Esophagus muscularis mucosa (tissue), 4 donors: Measurements from ENCODE around the gene SKIC8. TPM values are rescaled to one million over a fixed set of nuclear protein-coding genes. Genes with fewer than 3 reads are reported as not detected.
"Not testable (repeated sequence)": the region's sequence is repeated elsewhere in the genome, so short reads cannot be mapped to it uniquely, and the experiment has no call there.

Source experiments
- DNase-seq: peaks from one replicate; pipeline ENCODE4 v3.0.0-alpha.2; 2017; ENCODE audit errors: extremely low spot score
- H3K27ac ChIP-seq, 4 donors: fragments of 200-600 bp; sonication (generic); replicated peaks in 1 of 4; 1 replicate in 3 of 4; 2 replicates in 1 of 4; pipeline ENCODE4 v1.5.1; 2016 to 2019; ENCODE audit warnings: mild to moderate bottlenecking in 1 of 4
- H3K27me3 ChIP-seq, 4 donors: fragments of 200-600 bp; sonication (generic); one replicate each; pipeline versions ENCODE4 v1.5.1 to v1.6.0; 2016 to 2019
- H3K36me3 ChIP-seq, 4 donors: fragments of 200-600 bp; sonication (generic); one replicate each; pipeline ENCODE4 v1.5.1; 2016 to 2019
- H3K4me1 ChIP-seq, 4 donors: fragments of 200-600 bp; sonication (generic); one replicate each; pipeline ENCODE4 v1.5.1; 2016 to 2019
- H3K4me3 ChIP-seq, 4 donors: fragments of 200-600 bp; sonication (generic); 1 replicate in 2 of 4; 2 replicates in 2 of 4; pipeline ENCODE4 v1.5.1; 2016 to 2019; ENCODE audit warnings: mild to moderate bottlenecking in 4 of 4, moderate library complexity in 1 of 4
- H3K9me3 ChIP-seq, 4 donors: fragments of 200-600 bp; sonication (generic); 1 replicate in 3 of 4; 2 replicates in 1 of 4; pipeline ENCODE4 v1.5.1; 2016 to 2019
- EP300 ChIP-seq: sonication (generic); formaldehyde crosslinking; IDR thresholded peaks from one replicate; pipeline ENCODE4 v1.6.1; 2017; ENCODE audit warnings: antibody characterized with exemption
- POLR2A ChIP-seq: fragments of 450-650 bp; IDR thresholded peaks from one replicate; pipeline ENCODE4 v1.6.1; 2017; ENCODE audit warnings: antibody characterized with exemption, moderate library complexity, mild to moderate bottlenecking, low read depth
- POLR2AphosphoS5 ChIP-seq, 2 donors: sonication (generic); formaldehyde crosslinking; IDR thresholded peaks; one replicate each; pipeline ENCODE4 v1.6.1; 2017; ENCODE audit warnings: antibody characterized with exemption in 2 of 2
- WGBS: methylation state at CpG from one replicate; pipeline ENCODE4 v1.1.5; 2018; 5-methylcytosine and 5-hydroxymethylcytosine counted together
- intact Hi-C: fragments of 100-400 bp; cut with DNase I; formaldehyde crosslinking; loops from one replicate; pipeline ENCODE4 v1.15.1; 2023
- total RNA-seq, 4 donors: library from RNA; depleted of rRNA; stranded (reverse); fragments of >200 nt; gene quantifications; one replicate each; pipeline versions ENCODE4 v1.1.0 to v1.2.1, GENCODE V29; 2016
- TF ChIP-seq, protein P1 (sequence below), 3 experiments: fragments of 200-600 bp in 2 of 3; fragments of 450-650 bp in 1 of 3; sonication (generic) in 2 of 3; IDR thresholded peaks; one replicate each; pipeline ENCODE4 v1.5.1; 2017 to 2019; ENCODE audit warnings: antibody characterized with exemption in 3 of 3, mild to moderate bottlenecking in 2 of 3, moderate library complexity in 1 of 3

The SKIC8 gene
- total RNA-seq, 4 donors from 2014 or later, result 34.7 to 52.7 (median 42.7) TPM

DNA sequence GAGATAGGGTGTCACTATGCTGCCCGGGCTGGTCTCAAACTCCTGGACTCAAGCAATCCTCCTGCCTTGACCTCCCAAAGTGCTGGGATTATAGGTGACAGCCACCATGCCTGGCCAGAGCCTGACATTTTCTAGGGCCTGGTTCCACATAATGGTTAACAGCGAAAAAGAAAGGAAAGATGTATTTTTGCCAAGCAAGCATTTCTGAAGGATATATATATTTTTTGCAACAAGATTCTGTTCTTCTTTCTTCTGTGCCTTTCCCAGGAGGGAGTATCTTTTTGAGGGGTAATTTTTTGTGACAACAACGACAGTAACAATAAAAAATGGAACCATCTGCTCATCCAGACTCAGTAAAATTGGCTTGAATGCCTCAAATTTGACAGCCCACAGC lies 43.4 kb downstream of the SKIC8 start:
- H3K4me1 ChIP-seq, result peaks cover 0 to 3% (median 0%) of the 10 kb centered on the region in 4 donors
- WGBS, result 87% methylated on average over 3 of the region's 3 CpGs
- H3K4me3 ChIP-seq, result no peak overlapping the region
- H3K36me3 ChIP-seq, result no peaks in the 10 kb centered on the region
- DNase-seq, result no peak
- H3K27me3 ChIP-seq, result no peaks in the 10 kb centered on the region
- no peaks in the 10 kb centered on the region for H3K9me3 ChIP-seq
- intact Hi-C loops, result no loop called here
- H3K27ac ChIP-seq, result no peak overlapping the region
- TF ChIP-seq POLR2AphosphoS5 (IDR thresholded peaks at IDR 0.05) (no peak), POLR2A (no peak), EP300 (no peak)
- TF ChIP-seq, protein P1, sequence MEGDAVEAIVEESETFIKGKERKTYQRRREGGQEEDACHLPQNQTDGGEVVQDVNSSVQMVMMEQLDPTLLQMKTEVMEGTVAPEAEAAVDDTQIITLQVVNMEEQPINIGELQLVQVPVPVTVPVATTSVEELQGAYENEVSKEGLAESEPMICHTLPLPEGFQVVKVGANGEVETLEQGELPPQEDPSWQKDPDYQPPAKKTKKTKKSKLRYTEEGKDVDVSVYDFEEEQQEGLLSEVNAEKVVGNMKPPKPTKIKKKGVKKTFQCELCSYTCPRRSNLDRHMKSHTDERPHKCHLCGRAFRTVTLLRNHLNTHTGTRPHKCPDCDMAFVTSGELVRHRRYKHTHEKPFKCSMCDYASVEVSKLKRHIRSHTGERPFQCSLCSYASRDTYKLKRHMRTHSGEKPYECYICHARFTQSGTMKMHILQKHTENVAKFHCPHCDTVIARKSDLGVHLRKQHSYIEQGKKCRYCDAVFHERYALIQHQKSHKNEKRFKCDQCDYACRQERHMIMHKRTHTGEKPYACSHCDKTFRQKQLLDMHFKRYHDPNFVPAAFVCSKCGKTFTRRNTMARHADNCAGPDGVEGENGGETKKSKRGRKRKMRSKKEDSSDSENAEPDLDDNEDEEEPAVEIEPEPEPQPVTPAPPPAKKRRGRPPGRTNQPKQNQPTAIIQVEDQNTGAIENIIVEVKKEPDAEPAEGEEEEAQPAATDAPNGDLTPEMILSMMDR (IDR thresholded peaks at IDR 0.05), result no peak

DNA sequence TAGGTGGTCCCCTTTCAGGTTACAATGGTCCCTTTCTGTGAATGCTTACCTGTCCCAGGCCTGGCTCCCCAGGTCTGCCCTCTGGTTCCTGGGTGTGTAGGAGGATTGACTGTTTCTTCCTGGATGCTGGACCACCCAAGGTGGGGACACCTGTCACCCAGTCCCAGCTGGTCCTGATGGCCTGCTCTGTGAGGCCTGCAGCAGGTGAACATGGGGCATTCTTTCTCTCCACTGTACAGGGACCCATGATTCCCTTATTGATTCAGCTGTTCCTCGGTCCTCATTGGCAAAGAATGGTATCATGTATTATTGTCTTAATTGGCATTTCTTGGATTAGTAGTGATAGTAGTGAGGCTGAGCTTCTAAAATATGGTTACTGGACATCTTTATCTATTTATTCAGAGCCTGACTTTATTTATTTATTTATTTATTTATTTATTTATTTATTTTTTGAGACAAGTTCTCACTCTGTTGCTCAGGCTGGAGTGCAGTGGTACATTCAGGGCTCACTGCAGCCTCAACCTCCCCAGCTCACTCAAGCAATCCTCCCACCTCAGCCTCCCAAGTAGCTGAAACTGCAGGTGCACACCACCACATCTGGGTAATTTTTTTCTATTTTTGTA lies 43.9 kb downstream of the SKIC8 start:
- intact Hi-C loops, result no loop called here
- Histone ChIP-seq H3K27me3 (no peaks in the 10 kb centered on the region), H3K4me3 (no peak overlapping the region), H3K9me3 (no peaks in the 10 kb centered on the region), H3K4me1 (no peaks in the 10 kb centered on the region), H3K36me3 (no peaks in the 10 kb centered on the region), H3K27ac (no peak overlapping the region)
- TF ChIP-seq, protein P1 (IDR thresholded peaks at IDR 0.05), result no peak
- TF ChIP-seq EP300, result no peak
- TF ChIP-seq POLR2A, result no peak
- TF ChIP-seq POLR2AphosphoS5 (IDR thresholded peaks at IDR 0.05), result no peak
- no peak for DNase-seq
- WGBS, result 100% methylated on average over 1 of the region's 1 CpG

DNA sequence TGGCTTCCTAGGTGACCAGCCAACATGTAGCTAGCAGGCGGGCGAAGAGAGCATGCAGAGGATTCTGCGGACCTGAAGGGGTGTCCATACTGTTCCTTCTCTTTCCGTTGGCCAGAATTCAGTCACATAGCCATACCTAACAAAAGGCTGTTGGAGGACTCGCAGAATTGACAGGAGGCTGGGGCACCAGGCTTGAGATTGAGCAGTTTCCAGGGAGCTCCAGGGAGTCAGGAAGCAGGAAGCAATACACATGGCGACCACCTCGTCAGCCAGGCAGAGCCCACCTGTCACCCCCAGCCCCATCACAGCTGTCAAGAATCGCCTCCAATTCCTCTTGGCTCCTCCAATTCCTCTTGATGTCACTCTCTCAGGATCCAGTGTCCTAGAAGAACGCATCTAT lies 48.3 kb downstream of the SKIC8 start:
- Histone ChIP-seq H3K36me3 (no peaks in the 10 kb centered on the region), H3K9me3 (no peaks in the 10 kb centered on the region), H3K27me3 (no peaks in the 10 kb centered on the region), H3K27ac (no peak overlapping the region), H3K4me1 (no peaks in the 10 kb centered on the region), H3K4me3 (no peak overlapping the region)
- 83% methylated on average over 9 of the region's 9 CpGs for WGBS
- intact Hi-C loops, result no loop called here
- no peak for DNase-seq
- TF ChIP-seq POLR2AphosphoS5 (IDR thresholded peaks at IDR 0.05) (no peak), EP300 (no peak), POLR2A (no peak)
- TF ChIP-seq, protein P1 (IDR thresholded peaks at IDR 0.05), result no peak

DNA sequence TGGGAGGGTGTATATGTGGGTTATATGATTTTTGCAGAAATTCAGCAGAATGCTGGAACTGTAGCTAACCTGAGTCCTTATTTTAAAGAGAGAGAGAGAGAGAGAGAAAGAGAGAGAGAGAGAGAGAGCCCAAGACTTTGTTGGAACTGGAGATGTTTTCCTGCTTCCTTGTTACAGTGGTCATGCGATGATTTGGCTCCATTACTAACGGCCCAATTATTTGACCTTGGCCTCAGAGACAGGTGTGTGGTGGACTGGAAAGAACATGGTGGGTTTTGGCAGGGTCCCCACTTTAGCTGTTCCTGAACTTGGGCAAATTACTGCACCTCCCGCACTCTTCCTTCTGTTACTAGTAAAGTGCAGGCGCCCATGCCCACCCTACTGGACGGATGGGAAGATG lies 50.3 kb downstream of the SKIC8 start:
- Histone ChIP-seq H3K27ac (no peak overlapping the region), H3K36me3 (no peaks in the 10 kb centered on the region), H3K9me3 (no peaks in the 10 kb centered on the region), H3K27me3 (no peaks in the 10 kb centered on the region), H3K4me3 (no peak overlapping the region), H3K4me1 (no peaks in the 10 kb centered on the region)
- no peak for DNase-seq
- intact Hi-C loops, result no loop called here
- no peak for TF ChIP-seq POLR2A
- no peak for TF ChIP-seq EP300
- no peak for TF ChIP-seq POLR2AphosphoS5 (IDR thresholded peaks at IDR 0.05)
- TF ChIP-seq, protein P1 (IDR thresholded peaks at IDR 0.05), result no peak
- WGBS, result 97% methylated on average over 5 of the region's 5 CpGs

- Histone ChIP-seq H3K4me1 (peaks cover 0 to 5% (median 3%) of the 10 kb centered on the region in 4 donors), H3K27ac (no peak overlapping the region), H3K4me3 (no peak overlapping the region), H3K9me3 (no peaks in the 10 kb centered on the region), H3K27me3 (no peaks in the 10 kb centered on the region), H3K36me3 (no peaks in the 10 kb centered on the region)
- no CpG with 5 or more reads among the region's 1 CpG for whole genome bisulfite sequencing
- no peak for DNase-seq
- no peak for TF ChIP-seq POLR2AphosphoS5 (IDR thresholded peaks at IDR 0.05)
- intact Hi-C loops, result no loop called here
Observed at GRCh38 chr15:78247911-78248310, 51.5 kb downstream of the SKIC8 start.

GRCh38 chr15:78245976-78246620 lies 53.3 kb downstream of the SKIC8 start:
- intact Hi-C loops, H3K27ac ChIP-seq, H3K36me3 ChIP-seq, H3K27me3 ChIP-seq, H3K9me3 ChIP-seq, H3K4me1 ChIP-seq, DNase-seq, H3K4me3 ChIP-seq: not testable (repeated sequence)
- WGBS, result 100% methylated on average over 1 of the region's 39 CpGs

DNA sequence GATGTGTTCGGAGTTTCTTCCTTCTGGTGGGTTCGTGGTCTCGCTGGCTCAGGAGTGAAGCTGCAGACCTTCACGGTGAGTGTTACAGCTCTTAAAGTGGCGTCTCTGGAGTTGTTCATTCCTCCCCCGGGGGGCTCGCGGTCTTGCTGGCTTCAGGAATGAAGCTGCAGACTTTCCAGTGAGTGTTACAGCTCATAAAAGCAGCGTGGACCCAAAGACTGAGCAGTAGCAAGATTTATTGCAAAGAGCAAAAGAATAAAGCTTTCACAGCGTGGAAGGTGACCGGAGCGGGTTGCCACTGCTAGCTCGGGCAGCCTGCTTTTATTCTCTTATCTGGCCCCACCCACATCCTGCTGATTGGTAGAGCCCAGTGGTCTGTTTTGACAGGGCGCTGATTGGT lies 54.0 kb downstream of the SKIC8 start:
- H3K4me3 ChIP-seq, H3K27me3 ChIP-seq, H3K4me1 ChIP-seq, H3K9me3 ChIP-seq, DNase-seq, intact Hi-C loops, H3K27ac ChIP-seq, H3K36me3 ChIP-seq: not testable (repeated sequence)
- WGBS, result 87% methylated on average over 12 of the region's 14 CpGs
